IPS DF 4.7 (cell line): ENCODE measurements around the gene PITRM1.
"Not testable (repeated sequence)": the region's sequence is repeated elsewhere in the genome, so short reads cannot be mapped to it uniquely, and the experiment has no call there.

Experiments
- DNase-seq: peaks from one replicate; pipeline ENCODE4 v3.0.0-alpha.2; 2013; ENCODE audit warnings: low spot score; ENCODE audit errors: extremely low read depth

PITRM1 gene, protein sequence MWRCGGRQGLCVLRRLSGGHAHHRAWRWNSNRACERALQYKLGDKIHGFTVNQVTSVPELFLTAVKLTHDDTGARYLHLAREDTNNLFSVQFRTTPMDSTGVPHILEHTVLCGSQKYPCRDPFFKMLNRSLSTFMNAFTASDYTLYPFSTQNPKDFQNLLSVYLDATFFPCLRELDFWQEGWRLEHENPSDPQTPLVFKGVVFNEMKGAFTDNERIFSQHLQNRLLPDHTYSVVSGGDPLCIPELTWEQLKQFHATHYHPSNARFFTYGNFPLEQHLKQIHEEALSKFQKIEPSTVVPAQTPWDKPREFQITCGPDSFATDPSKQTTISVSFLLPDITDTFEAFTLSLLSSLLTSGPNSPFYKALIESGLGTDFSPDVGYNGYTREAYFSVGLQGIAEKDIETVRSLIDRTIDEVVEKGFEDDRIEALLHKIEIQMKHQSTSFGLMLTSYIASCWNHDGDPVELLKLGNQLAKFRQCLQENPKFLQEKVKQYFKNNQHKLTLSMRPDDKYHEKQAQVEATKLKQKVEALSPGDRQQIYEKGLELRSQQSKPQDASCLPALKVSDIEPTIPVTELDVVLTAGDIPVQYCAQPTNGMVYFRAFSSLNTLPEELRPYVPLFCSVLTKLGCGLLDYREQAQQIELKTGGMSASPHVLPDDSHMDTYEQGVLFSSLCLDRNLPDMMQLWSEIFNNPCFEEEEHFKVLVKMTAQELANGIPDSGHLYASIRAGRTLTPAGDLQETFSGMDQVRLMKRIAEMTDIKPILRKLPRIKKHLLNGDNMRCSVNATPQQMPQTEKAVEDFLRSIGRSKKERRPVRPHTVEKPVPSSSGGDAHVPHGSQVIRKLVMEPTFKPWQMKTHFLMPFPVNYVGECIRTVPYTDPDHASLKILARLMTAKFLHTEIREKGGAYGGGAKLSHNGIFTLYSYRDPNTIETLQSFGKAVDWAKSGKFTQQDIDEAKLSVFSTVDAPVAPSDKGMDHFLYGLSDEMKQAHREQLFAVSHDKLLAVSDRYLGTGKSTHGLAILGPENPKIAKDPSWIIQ

DNA sequence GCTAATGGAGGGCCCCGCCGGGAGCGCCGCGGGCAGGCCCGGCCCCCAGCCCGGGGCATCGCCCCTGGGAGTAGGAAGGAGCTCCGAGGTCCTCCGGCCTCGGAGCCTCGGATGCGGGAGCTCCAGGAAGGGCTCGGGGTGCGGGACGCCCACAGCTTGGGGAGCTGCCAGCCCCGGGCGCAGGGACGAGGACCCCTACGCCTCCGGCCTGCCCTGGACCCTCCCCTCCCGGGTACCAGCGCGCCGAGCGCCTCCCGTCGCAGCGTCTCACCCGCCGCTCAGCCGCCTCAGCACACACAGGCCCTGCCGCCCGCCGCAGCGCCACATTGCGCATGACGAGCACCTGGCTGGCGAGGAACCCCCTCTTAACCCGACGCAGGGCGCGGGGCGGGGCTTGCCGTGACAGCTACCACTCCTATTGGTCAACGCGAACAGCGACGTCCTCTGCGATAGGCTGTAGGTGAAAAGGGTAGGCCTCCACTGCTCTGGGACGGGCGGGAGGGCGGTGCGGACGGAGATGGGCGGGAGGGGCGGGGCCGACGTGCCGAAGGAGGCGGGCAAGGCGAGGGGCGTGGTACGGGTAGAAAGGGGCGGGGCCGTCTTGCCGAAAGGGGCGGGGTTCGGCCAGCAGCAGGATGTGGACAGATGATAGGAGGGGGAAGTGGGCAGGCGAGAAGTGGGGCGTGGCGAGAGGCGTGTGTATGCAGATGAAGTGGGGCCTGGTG, at the start of gene PITRM1:
TSS of gene PITRM1 (minus strand) at position 337 of the 725 bp plus-strand sequence. CDS start at position 327, 10 bp downstream.
- peak; percentile 85 for DNase-seq

DNA sequence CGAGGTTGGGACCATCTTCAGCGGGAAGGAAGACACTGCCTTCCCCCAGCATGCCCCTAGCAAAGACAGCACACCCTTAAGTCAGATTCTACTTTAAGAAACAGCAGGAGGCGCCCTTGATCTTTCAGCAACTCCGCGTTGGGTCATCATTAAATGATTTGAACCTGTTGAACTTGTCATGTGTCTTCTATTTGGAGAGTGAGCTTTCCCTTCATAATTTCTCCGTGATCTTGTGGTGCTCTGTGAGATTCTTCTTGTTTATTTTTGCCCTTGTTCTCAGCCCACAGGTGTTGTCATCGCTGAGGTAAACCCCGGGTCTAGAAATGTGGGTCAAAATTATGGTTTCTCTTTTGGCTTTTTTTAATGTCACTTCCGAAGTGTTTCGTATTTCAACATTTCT, 49.5 kb upstream of the PITRM1 start:
- no peak for DNase-seq

DNA sequence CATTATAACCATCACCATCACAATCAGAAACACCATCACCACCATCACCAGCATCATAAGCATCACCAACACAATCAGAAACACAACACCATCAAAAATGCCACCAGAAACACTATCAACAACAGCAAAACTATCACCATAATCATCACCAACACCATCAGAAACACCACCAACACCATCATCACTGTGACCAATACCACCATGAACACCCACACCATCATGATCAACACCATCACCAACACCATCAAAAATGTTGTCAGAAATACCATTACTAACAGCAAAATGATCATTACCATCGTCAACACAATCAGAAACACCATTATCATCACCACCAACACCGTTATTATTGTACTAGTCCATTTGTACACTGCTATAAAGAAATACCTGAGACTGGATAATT, 49.0 kb upstream of the PITRM1 start:
- not testable (repeated sequence) for DNase-seq

DNA sequence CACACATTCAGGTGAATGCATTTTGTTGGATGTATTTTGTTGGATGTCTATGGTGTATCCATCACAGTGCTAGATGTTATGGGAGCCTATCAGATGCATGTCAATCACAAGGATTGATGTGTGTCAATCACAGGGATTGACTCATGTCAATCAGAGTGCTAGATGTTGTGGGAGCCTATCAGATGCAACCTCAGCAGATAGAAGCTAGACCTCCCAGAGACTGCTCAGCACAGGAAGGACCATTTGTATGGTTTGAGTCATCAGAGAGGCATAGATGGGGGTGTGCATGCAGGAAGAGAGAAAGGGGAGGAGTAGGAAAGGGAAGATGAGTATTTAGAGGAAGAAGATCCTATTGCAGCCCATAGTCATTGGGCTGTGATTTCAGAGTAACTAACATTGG, 48.3 kb upstream of the PITRM1 start:
- DNase-seq, result no peak

DNA sequence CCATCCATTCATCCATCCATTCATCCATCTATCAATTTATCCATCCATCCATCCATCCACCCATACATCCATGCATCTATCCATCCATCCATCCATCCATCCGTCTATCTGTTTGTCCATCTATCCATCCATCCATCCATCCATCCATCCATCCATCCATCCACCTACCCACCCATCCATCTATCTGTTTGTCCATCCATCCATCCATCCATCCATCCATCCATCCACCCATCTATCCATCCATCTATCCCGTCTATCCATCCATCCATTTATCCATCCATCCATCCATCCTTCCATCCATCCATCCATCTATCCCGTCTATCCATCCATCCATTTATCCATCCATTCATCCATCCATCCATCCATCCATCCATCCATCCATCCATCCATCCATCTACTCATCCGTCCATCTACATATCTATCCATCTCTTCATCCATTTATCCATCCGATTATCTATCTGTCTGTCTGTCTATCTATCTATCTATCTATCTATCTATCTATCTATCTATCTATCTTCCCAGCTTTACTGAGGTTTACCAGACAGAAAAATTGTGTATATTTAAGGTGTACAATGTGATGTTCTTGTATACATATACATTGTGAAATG, 46.5 kb upstream of the PITRM1 start:
- DNase-seq, result not testable (repeated sequence)

DNA sequence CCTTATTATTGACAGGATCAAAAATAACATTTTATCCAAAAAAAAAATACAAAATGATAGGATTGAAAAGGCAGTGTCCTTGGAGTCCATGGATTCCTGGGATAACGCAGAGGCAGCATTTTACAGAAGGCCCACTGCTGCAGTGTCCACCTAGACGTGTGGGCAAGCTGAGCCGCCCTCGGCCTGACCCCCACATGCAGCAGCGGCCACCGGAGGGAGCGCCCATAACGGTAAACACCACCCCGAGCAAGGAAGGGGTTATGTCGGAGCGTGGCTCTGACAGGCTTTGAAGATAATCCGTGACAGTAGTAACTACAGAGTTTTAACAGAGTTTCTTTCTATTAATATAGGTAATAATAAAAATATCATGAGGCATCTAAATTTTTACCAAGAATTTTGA, 45.3 kb upstream of the PITRM1 start:
- DNase-seq, result no peak

DNA sequence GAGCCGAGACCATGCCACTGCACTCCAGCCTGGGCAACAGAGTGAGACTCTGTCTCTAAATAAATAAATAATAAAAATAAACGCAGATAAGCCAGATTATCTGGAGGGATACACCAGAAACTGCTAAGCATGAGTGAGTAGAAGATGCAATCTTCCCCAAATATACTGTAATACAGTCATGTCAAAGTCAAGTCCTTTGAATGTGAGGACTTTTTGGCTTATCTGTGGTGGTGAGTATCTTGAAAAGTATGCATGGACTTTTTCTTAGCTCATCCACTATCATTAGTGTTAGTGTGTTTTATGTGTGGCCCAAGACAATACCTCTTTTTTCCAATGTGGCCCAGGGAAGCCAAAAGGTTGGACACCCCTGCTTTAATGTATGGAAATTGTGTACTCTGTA, 44.7 kb upstream of the PITRM1 start:
- DNase-seq, result no peak

DNA sequence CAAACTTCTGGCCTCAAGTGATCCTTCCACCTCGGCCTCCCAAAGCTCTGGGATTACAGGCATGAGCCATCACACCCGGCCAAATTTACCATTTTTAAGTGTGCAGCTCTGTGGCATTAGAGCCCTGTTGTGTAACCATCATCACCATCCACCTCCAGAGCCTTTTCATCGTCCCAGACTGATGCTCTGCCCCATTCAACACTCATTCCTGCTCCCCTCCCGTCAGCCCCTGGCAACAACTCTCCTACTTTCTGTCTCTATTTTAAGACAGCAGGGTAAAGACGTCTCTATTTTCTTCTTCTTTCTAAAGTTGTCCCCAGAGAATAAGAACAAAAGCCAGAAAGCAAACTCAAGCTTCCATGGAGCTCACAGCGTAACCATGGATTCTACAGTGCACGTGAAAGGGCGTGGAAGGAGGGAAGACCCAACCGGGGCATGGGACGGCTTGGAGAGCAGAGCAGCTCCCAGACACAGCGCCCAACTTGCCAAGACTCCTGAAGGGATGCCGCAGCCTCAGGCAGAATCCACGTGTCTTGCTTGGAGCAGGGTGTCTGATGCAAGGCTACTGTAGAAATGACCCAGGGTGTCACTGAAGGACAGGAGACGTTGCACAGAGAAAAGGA, 42.7 kb upstream of the PITRM1 start:
- no peak for DNase-seq

DNA sequence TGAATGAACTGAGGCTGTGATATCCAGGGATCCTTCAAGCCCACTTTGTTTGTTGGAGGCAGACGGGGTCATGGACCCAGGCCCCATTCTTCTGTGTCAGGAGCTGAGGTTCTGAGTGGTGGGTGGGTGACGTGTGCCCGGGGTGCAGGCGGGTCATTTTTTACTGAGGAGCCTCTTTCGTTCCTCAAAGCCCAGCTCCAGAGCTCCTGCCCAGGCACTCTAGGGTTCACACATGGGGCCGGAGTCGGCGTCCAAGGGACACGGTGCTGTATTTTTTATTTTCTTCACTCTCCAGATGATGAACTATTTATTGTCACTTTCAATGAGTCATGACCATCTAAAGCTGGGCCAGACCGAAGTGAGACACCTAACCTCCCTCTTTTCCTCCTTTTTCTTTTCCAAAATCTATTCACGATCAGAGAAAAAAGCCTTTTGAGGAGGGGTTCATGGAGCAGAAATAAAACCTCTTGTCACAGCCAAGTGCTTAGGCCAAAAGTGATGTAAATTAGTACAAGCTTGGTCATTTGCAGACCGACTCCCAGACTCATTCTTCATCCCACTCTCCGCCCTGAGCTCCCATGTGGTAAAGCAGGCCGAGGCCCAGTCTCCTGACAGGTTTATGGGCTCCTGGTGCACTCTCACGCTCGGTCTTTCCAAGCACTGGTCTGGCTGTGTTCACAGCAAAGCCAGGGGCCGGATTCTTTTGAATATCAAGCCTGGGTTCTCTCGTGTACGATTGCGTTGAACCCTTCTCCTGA, 41.4 kb upstream of the PITRM1 start:
- DNase-seq, result no peak

DNA sequence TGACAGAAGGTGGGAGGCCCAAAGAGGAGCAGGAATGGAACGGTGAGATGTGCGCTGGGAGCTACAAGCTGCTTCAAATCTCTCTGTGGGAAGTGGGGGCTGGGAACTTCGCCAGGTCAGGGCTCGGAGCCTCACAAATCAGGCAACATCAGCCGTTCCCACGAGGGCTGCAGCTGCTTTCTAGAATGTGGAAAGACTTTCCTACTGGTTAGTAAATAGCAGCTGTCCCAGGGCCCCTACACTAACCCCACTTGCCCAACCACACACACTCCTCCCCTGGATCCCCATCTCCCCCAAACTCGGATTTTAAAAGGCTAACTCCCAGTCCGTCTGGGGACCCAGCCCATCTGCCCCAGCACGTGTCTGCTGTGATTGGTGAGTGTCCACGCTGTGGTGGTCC, 40.6 kb upstream of the PITRM1 start:
- no peak for DNase-seq

DNA sequence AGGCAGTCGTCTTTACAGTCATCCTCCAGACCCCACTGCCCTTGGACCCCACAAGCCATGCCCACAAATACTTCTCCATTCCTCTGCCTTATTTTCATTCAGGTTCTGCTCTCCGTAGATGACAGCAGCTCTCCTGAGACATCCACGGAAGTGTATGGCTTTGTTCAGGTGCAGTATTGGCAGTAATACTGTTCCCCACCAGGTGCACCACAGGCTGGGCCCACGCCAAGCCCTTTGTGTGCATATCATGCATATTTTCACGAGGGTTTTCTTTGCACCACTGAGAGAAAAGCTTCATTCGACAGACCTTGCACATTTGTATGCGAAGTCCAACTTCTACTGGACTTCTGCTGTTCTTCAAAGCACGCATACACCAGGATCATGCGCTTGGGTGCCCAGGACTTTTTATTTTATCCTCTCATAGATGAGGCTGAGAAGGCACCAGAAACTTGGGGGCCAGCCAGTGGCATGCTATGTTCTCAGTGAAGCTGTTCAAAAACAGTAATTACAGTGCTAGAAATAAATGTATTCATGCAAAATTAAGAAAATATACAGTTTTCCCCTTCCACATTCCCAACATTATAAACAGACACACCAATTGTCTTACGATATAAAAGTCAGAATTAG, 37.8 kb upstream of the PITRM1 start:
- no peak for DNase-seq

DNA sequence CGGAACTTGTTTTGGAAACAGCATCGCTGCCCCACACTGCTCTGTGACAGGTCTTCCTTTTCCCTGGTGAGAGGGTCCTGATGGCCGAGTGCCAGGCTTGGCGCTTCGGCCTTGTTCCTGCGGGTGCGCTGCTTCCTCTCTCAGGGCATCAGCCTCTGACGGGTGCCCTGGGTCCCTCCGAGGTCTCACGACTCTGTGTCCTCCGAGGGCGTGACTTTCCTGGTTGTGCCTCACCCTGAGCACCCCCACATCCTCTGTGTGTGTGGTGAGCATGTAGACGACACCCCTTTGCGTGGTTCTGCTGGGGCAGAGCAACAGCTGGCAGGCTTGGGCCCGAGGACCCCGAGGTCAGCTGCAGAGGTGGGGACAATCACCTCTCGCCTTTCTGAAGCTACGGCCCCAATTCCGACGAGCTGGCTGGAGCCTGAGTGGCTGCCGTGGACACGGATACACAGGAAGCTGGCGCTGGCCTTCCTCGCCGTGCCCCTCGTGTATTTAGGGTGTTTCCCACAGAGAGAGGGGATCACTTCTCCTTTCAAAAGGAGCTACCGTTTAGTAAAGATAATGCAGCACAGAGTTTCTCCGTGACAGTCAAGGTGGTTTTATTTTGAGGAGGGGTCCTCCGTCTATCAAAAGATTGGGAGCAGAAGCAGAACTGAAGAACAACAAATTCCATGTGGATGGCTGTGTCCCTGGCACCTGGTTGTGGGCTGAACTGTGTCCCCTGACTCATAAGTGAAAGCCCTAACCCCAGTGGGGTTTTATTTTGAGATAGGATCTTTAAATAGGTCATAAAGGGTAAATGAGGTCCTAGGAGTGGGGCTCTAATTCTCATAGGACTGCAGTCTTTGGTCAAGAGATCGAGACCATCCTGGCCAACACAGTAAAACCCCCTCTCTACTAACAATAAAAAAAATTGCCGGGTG, 36.2 kb upstream of the PITRM1 start:
- DNase-seq, result no peak

DNA sequence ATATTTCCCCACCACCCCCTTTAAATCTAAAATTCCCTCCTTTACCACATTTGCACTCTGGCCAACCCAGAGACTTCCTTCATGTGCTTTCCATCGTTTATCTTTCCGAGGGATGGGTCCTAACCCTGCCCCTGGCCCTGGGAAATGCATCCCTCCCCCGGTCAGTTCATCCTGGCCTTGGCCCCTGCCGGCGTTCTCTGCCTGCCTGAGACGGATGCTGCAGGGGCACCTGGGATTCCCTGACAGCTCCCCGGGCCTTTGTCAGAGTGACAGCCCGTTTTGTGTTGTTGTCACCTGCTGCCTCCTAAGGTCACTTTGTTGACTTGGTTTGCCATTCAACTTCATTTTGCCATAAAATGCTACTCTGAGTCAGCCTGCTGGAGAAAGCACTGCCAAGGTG, 34.8 kb upstream of the PITRM1 start:
- DNase-seq, result no peak

DNA sequence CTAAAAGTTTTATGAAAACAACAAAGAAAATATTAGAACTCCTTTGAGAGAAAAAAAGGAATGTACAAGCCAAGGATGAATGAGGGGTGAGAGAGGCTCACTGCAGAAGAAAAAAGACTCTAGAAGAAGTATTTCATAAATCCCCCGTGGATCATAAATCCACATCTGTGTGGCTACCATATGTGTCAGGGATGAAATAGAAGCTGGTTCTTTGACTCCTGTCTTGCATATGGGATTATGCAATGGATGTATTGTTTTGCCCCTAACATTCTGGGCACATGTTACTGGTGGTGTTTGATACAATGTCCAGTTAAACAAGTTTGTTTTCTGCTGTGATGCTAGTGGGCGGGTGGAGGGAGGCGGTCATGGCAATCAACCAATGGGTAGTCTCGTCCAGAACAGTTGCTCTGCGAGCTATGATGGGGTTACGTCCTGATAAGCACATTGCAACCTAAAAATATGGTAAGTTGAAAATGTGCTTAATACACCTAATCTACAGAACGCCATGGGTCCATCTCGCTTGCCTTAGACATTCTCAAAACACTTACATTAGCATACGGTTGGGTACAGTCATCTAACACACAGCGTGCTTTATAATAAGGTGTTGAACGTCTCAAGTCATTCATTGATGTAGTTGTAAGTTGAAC, 34.1 kb upstream of the PITRM1 start:
- DNase-seq, result no peak

DNA sequence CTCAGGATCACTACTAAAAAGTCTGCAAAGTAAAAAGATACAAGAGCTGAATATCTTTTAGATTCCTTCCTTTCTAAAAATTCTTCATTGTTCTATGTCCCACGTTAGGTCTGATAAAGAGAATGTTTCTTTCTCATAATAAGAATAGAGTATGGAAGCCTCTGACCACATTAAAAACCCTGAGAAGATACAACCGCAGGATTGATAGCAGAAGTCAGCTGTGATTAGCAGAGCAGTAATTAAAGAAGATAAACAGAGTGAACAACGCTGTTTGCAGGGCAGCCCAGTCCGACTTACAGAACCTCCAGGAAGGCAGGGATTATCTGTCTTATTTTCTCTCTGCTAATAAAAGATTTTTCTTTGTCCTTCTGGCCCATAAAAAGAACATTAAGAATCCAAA, 31.4 kb upstream of the PITRM1 start:
- no peak for DNase-seq

DNA sequence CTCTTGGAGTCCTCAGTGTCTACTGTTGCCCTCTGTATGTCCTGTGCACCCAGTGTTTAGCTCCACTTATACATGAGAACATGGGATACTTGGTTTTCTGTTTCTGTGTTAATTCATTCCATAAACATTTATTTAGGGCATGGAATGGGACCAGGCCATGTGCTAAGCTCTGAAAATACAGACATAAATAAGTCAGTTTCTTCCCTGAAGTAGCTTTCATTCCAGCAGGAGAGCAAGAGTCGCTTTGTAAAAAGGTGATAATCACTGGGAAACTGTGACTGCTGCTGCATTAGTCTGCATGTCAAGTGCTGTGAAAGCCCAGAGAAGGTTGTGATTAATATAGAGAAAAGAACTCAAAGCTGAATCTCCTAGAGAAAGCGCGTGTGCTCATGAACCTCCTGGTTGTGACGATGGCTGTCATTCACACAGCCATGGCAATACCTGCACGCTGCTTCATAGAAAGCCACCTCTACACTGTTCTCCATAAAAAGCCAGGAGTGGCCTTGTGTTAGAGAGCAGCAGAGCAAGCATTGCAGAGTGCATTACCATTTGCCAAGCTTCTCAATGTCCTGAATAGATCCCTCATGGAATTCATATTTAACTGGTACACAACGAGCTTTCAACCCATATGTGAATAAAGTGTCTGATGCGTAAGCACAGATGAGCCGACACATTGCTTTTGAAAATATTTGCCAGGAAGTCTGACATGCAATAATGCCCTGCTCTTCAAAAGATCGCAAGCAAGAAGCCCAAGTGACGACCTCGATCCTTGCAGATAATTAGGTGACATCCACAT, 30.6 kb upstream of the PITRM1 start:
- DNase-seq, result no peak

DNA sequence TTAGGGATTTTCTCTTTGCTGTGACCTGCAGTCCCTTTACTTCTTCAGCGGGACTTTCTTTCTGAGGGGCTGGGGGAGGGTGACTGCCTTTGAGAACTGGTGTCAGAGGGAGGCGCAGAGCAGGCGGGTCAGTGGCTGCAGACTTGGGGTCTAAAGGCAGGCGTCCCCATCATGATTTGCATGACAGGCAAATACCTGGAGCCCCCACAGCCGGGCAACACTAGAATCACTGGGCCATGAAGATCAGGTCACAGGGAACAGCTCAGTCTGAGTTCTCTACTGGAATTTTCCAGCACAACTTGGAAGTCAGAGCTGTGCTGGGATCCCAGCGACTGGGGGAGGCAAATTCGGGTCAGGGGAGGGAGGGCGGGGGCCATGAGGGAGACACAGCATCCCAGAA, 29.2 kb upstream of the PITRM1 start:
- DNase-seq, result no peak
